HepG2 (cell line): ENCODE measurements around the gene GRIK2. TPM values are rescaled to one million over a fixed set of nuclear protein-coding genes. Genes with fewer than 3 reads are reported as not detected.
"Not testable (repeated sequence)": the region's sequence is repeated elsewhere in the genome, so short reads cannot be mapped to it uniquely, and the experiment has no call there.

Experiments used
- ATAC-seq: fragments of 200-7000 bp; cut with Tn5 transposase; 3 replicates; pipeline ENCODE4 v1.9.1; 2020; ENCODE audit warnings: mild to moderate bottlenecking, moderate library complexity
- BruUV-seq: library from RNA; stranded (reverse); fragments of 400-500 nt; replicated peaks from 2 replicates; lab custom pipeline; 2021; lab: Mats Ljungman, UMichigan
- CTCF ChIA-PET: fragments of 300-600 bp; formaldehyde crosslinking; extraction: SDS; loops from one replicate; lab custom pipeline; 2021; ENCODE audit warnings: low total read pairs, inconsistent platforms, low intra/inter-chr PET ratio; lab: Yijun Ruan, JAX
- POLR2A ChIA-PET: fragments of 350-600 bp; sonication (Branson Sonifier 250); formaldehyde crosslinking; loops from one replicate; lab custom pipeline; 2020; ENCODE audit warnings: antibody characterized with exemption, inconsistent platforms; lab: Yijun Ruan, JAX
- DNase-seq: peaks from one replicate; pipeline ENCODE4 v3.0.0-alpha.2; 2015; ENCODE audit warnings: low spot score
- FAIRE-seq: peaks from 3 replicates; lab custom pipeline; 2011; peaks lifted over from hg19 to GRCh38; lab: Jason Lieb, UNC
- H2AFZ ChIP-seq: one replicate; pipeline ENCODE4 v1.6.1; 2011; ENCODE audit warnings: low read length, inconsistent platforms
- H3K27ac ChIP-seq: fragments of 300-600 bp; 3 replicates; pipeline ENCODE4 v1.8.0; 2011; ENCODE audit warnings: mixed run types, mild to moderate bottlenecking, mixed read lengths, low read length, inconsistent platforms; ENCODE audit not compliant: insufficient read depth; ENCODE audit errors: extremely low read length
- H3K27me3 ChIP-seq, 2 experiments: fragments of 200-600 bp in 1 of 2; 2 replicates in 1 of 2; 3 replicates in 1 of 2; pipeline versions ENCODE4 v1.6.0 to v1.8.0; 2011; ENCODE audit warnings: low read length in 2 of 2, mild to moderate bottlenecking in 2 of 2, moderate library complexity in 2 of 2, inconsistent platforms in 1 of 2; ENCODE audit not compliant: insufficient read depth in 2 of 2, control insufficient read depth in 1 of 2
- H3K36me3 ChIP-seq, 2 experiments: fragments of 200-600 bp in 1 of 2; replicated peaks in 1 of 2; 2 replicates in 1 of 2; 3 replicates in 1 of 2; pipeline versions ENCODE4 v1.5.1 to v1.8.0; 2011; ENCODE audit warnings: low read length in 2 of 2, inconsistent platforms in 1 of 2; ENCODE audit not compliant: insufficient read depth in 2 of 2, control insufficient read depth in 1 of 2
- H3K4me1 ChIP-seq: 2 replicates; pipeline ENCODE4 v1.5.1; 2012; ENCODE audit warnings: low read length, inconsistent platforms; ENCODE audit not compliant: insufficient read depth
- H3K4me2 ChIP-seq: 2 replicates; pipeline ENCODE4 v1.6.0; 2011; ENCODE audit warnings: low read depth, low read length, inconsistent platforms
- H3K4me3 ChIP-seq, 3 experiments: fragments of 200-600 bp in 1 of 3; sonication (generic), shearing (Covaris generic) in 1 of 3; replicated peaks in 1 of 3; 2 replicates each; pipeline ENCODE4 v1.5.1; 2011 to 2016; ENCODE audit warnings: low read length in 3 of 3, inconsistent platforms in 2 of 3, low read depth in 2 of 3, mild to moderate bottlenecking in 2 of 3, control low read depth in 1 of 3, mixed read lengths in 1 of 3; ENCODE audit not compliant: insufficient read depth in 1 of 3
- H3K79me2 ChIP-seq: one replicate; pipeline ENCODE4 v1.6.1; 2011; ENCODE audit warnings: low read length, inconsistent platforms; ENCODE audit not compliant: insufficient read depth
- H3K9ac ChIP-seq: 2 replicates; pipeline ENCODE4 v1.6.0; 2011; ENCODE audit warnings: mild to moderate bottlenecking, low read depth, low read length, inconsistent platforms; ENCODE audit not compliant: insufficient read depth
- H3K9me3 ChIP-seq: 2 replicates; pipeline ENCODE4 v1.5.1; 2012; ENCODE audit warnings: mild to moderate bottlenecking, low read length
- H4K20me1 ChIP-seq: 2 replicates; pipeline ENCODE4 v1.6.0; 2011; ENCODE audit warnings: inconsistent platforms, mild to moderate bottlenecking, low read length, moderate library complexity; ENCODE audit not compliant: insufficient read depth
- RXRA ChIP-seq: sonication (generic); formaldehyde crosslinking; IDR thresholded peaks from 2 replicates; pipeline ENCODE4 v1.5.1; 2020; ENCODE audit warnings: missing genetic modification reagents
- SIN3A ChIP-seq: IDR thresholded peaks from 2 replicates; pipeline ENCODE4 v1.6.1; 2011; ENCODE audit warnings: low read depth, mild to moderate bottlenecking, control low read depth, low read length, borderline replicate concordance
- WGBS: methylation state at CpG from one replicate; pipeline ENCODE4 v1.1.6; 2017; ENCODE audit warnings: low lambda C conversion rate; 5-methylcytosine and 5-hydroxymethylcytosine counted together
- in situ Hi-C: cut with HindIII; loops from 2 replicates; pipeline ENCODE4 v1.10.0; 2017; ENCODE audit warnings: low pct_unique_long_range_greater_than_20kb; ENCODE audit not compliant: extremely low pct_ligation_motif_present
- intact Hi-C: fragments of 100-400 bp; cut with micrococcal nuclease; formaldehyde crosslinking; loops from one replicate; pipeline ENCODE4 v1.10.0; 2022; ENCODE audit not compliant: unreplicated experiment
- polyA plus RNA-seq, 8 experiments: library from polyadenylated mRNA; depleted of rRNA in 3 of 8; stranded (reverse) in 7 of 8; unstranded in 1 of 8; fragments of >200 nt; fragmentation: Illumina TruSeq in 4 of 8; extraction: Trizol in 4 of 8; gene quantifications; 2 replicates each; pipeline versions ENCODE4 v1.2.1 to v1.2.3, GENCODE V29; 2011 to 2016; ENCODE audit warnings: low read depth in 4 of 8, missing spikeins in 1 of 8, mixed read lengths in 1 of 8; ENCODE audit not compliant: insufficient read depth in 1 of 8
- total RNA-seq, 5 experiments: library from RNA; depleted of rRNA; stranded (reverse); fragments of >200 nt; fragmentation: Illumina TruSeq; extraction: Trizol; gene quantifications; 2 replicates each; pipeline ENCODE4 v1.2.3, GENCODE V29; 2016; ENCODE audit warnings: low read depth in 1 of 5
- TF ChIP-seq, protein P1 (sequence below): sonication (generic); formaldehyde crosslinking; IDR thresholded peaks from 2 replicates; pipeline ENCODE4 v1.5.1; 2020; ENCODE audit warnings: mild to moderate bottlenecking, missing genetic modification reagents, borderline replicate concordance

Gene GRIK2
- total and polyA plus RNA-seq, 2 of the 13 experiments (the other 11 are each of a cell fraction or from before 2014, with no cell fraction given), result not detected

DNA sequence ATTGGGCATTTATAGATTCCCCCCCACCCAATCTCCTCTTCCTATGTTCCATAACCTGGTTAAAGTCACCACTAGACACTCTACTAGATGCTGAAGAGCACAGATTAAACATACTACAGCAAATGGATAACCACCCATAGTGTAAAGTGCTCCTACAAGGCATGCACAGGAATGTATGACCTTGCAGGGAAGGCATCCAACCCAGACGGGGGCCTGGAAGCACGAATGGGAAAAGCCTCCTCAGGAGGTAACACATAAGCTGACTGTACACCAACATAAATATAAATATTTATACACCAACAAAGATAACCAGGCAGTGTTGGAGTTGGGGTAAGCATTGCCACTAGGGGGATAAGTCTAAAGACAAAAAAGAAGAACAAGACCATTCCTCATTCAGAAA lies 691.7 kb downstream of the GRIK2 start (continued):
- TF ChIP-seq SIN3A, result no peak
- TF ChIP-seq RXRA (CRISPR knock-in tag), result no peak
- TF ChIP-seq, protein P1, sequence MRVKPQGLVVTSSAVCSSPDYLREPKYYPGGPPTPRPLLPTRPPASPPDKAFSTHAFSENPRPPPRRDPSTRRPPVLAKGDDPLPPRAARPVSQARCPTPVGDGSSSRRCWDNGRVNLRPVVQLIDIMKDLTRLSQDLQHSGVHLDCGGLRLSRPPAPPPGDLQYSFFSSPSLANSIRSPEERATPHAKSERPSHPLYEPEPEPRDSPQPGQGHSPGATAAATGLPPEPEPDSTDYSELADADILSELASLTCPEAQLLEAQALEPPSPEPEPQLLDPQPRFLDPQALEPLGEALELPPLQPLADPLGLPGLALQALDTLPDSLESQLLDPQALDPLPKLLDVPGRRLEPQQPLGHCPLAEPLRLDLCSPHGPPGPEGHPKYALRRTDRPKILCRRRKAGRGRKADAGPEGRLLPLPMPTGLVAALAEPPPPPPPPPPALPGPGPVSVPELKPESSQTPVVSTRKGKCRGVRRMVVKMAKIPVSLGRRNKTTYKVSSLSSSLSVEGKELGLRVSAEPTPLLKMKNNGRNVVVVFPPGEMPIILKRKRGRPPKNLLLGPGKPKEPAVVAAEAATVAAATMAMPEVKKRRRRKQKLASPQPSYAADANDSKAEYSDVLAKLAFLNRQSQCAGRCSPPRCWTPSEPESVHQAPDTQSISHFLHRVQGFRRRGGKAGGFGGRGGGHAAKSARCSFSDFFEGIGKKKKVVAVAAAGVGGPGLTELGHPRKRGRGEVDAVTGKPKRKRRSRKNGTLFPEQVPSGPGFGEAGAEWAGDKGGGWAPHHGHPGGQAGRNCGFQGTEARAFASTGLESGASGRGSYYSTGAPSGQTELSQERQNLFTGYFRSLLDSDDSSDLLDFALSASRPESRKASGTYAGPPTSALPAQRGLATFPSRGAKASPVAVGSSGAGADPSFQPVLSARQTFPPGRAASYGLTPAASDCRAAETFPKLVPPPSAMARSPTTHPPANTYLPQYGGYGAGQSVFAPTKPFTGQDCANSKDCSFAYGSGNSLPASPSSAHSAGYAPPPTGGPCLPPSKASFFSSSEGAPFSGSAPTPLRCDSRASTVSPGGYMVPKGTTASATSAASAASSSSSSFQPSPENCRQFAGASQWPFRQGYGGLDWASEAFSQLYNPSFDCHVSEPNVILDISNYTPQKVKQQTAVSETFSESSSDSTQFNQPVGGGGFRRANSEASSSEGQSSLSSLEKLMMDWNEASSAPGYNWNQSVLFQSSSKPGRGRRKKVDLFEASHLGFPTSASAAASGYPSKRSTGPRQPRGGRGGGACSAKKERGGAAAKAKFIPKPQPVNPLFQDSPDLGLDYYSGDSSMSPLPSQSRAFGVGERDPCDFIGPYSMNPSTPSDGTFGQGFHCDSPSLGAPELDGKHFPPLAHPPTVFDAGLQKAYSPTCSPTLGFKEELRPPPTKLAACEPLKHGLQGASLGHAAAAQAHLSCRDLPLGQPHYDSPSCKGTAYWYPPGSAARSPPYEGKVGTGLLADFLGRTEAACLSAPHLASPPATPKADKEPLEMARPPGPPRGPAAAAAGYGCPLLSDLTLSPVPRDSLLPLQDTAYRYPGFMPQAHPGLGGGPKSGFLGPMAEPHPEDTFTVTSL, result no peak

DNA sequence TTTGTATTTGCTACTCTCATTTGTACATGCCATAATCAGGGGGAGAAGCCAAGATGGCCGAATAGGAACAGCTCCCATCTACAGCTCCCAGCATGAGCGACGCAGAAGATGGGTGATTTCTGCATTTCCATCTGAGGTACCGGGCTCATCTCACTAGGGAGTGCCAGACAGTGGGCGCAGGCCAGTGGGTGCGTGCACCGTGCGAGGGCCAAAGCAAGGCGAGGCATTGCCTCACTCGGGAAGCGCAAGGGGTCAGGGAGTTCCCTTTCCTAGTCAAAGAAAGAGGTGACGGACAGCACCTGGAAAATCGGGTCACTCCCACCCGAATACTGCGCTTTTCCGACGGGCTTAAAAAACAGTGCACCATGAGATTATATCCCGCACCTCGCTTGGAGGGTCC lies 694.7 kb downstream of the GRIK2 start:
- FAIRE-seq, POLR2A ChIA-PET, H3K9ac ChIP-seq, H3K9me3 ChIP-seq, ATAC-seq, H3K79me2 ChIP-seq, DNase-seq, H3K36me3 ChIP-seq, H4K20me1 ChIP-seq, CTCF ChIA-PET, H2AFZ ChIP-seq, BruUV-seq, H3K4me2 ChIP-seq, in situ Hi-C loops, intact Hi-C loops, H3K27ac ChIP-seq, H3K4me3 ChIP-seq, H3K27me3 ChIP-seq, H3K4me1 ChIP-seq: not testable (repeated sequence)
- 70% methylated on average over 14 of the region's 19 CpGs for WGBS
